Measurements from ENCODE around the gene KCNE2. TPM values are rescaled to one million over a fixed set of nuclear protein-coding genes. Genes with fewer than 3 reads are reported as not detected.
"Not testable (repeated sequence)": the region's sequence is repeated elsewhere in the genome, so short reads cannot be mapped to it uniquely, and the experiment has no call there.

KCNE2 gene
- total RNA-seq, 1 donor, result not detected

- Histone ChIP-seq H3K4me3 (ENCODE audit: low read length) (no peak overlapping the region), H3K4me1 (ENCODE audit: insufficient read depth, low read length) (peaks cover 13% of the 10 kb centered on the region), H3K9me3 (ENCODE audit: low read depth, low read length) (no peaks in the 10 kb centered on the region), H3K27me3 (ENCODE audit: insufficient read depth, low read length) (peaks cover 7% of the 10 kb centered on the region)
Observed at GRCh38 chr21:34364921-34365320, 1.1 kb downstream of the KCNE2 start.

- Histone ChIP-seq H3K9me3 (ENCODE audit: low read depth, low read length) (no peaks in the 10 kb centered on the region), H3K4me1 (ENCODE audit: insufficient read depth, low read length) (peaks cover 13% of the 10 kb centered on the region), H3K4me3 (ENCODE audit: low read length) (no peak overlapping the region), H3K27me3 (ENCODE audit: insufficient read depth, low read length) (peaks cover 2% of the 10 kb centered on the region)
Observed at GRCh38 chr21:34365809-34366208, 2.0 kb downstream of the KCNE2 start.

- H3K4me3 ChIP-seq (ENCODE audit: low read length), result no peak overlapping the region
- peaks cover 11% of the 10 kb centered on the region for H3K4me1 ChIP-seq (ENCODE audit: insufficient read depth, low read length)
- no peaks in the 10 kb centered on the region for H3K9me3 ChIP-seq (ENCODE audit: low read depth, low read length)
- H3K27me3 ChIP-seq (ENCODE audit: insufficient read depth, low read length), result no peaks in the 10 kb centered on the region
Observed at GRCh38 chr21:34367320-34367935, 3.6 kb downstream of the KCNE2 start.

GRCh38 chr21:34369741-34370140 lies 5.9 kb downstream of the KCNE2 start:
- H3K4me1 ChIP-seq (ENCODE audit: insufficient read depth, low read length), result peaks cover 14% of the 10 kb centered on the region
- H3K4me3 ChIP-seq (ENCODE audit: low read length), result no peak overlapping the region
- H3K27me3 ChIP-seq (ENCODE audit: insufficient read depth, low read length), result no peaks in the 10 kb centered on the region
- no peaks in the 10 kb centered on the region for H3K9me3 ChIP-seq (ENCODE audit: low read depth, low read length)

- no peaks in the 10 kb centered on the region for H3K27me3 ChIP-seq (ENCODE audit: insufficient read depth, low read length)
- no peak overlapping the region for H3K4me3 ChIP-seq (ENCODE audit: low read length)
- H3K4me1 ChIP-seq (ENCODE audit: insufficient read depth, low read length), result peaks cover 14% of the 10 kb centered on the region
- no peaks in the 10 kb centered on the region for H3K9me3 ChIP-seq (ENCODE audit: low read depth, low read length)
Observed at GRCh38 chr21:34372321-34372720, 8.5 kb downstream of the KCNE2 start.

GRCh38 chr21:34374462-34374861 lies 10.7 kb downstream of the KCNE2 start:
- not testable (repeated sequence) for H3K9me3 ChIP-seq (ENCODE audit: low read depth, low read length); H3K4me3 ChIP-seq (ENCODE audit: low read length); H3K27me3 ChIP-seq (ENCODE audit: insufficient read depth, low read length)
- H3K4me1 ChIP-seq (ENCODE audit: insufficient read depth, low read length), result peaks cover 14% of the 10 kb centered on the region

- not testable (repeated sequence) for H3K9me3 ChIP-seq (ENCODE audit: low read depth, low read length); H3K27me3 ChIP-seq (ENCODE audit: insufficient read depth, low read length); H3K4me3 ChIP-seq (ENCODE audit: low read length)
- H3K4me1 ChIP-seq (ENCODE audit: insufficient read depth, low read length), result peaks cover 14% of the 10 kb centered on the region
Observed at GRCh38 chr21:34374940-34375618, 11.3 kb downstream of the KCNE2 start, which contains the start of gene SMIM11. Gene SMIM11, plus strand, starts transcription at chr21:34375507. Its CDS starts 3,998 bp downstream, at chr21:34379505.

- not testable (repeated sequence) for H3K9me3 ChIP-seq (ENCODE audit: low read depth, low read length); H3K27me3 ChIP-seq (ENCODE audit: insufficient read depth, low read length); H3K4me3 ChIP-seq (ENCODE audit: low read length)
- H3K4me1 ChIP-seq (ENCODE audit: insufficient read depth, low read length), result peaks cover 14% of the 10 kb centered on the region
Observed at GRCh38 chr21:34375619-34375972, 11.8 kb downstream of the KCNE2 start.

- not testable (repeated sequence) for H3K27me3 ChIP-seq (ENCODE audit: insufficient read depth, low read length); H3K4me3 ChIP-seq (ENCODE audit: low read length); H3K9me3 ChIP-seq (ENCODE audit: low read depth, low read length); H3K4me1 ChIP-seq (ENCODE audit: insufficient read depth, low read length)
Observed at GRCh38 chr21:34383138-34383537, 19.3 kb downstream of the KCNE2 start.

GRCh38 chr21:34383724-34384415 lies 20.1 kb downstream of the KCNE2 start:
- H3K9me3 ChIP-seq (ENCODE audit: low read depth, low read length); H3K27me3 ChIP-seq (ENCODE audit: insufficient read depth, low read length); H3K4me3 ChIP-seq (ENCODE audit: low read length); H3K4me1 ChIP-seq (ENCODE audit: insufficient read depth, low read length): not testable (repeated sequence)

GRCh38 chr21:34400522-34400921 lies 36.7 kb downstream of the KCNE2 start:
- H3K4me3 ChIP-seq (ENCODE audit: low read length); H3K9me3 ChIP-seq (ENCODE audit: low read depth, low read length); H3K4me1 ChIP-seq (ENCODE audit: insufficient read depth, low read length); H3K27me3 ChIP-seq (ENCODE audit: insufficient read depth, low read length): not testable (repeated sequence)

- not testable (repeated sequence) for H3K9me3 ChIP-seq (ENCODE audit: low read depth, low read length); H3K4me3 ChIP-seq (ENCODE audit: low read length); H3K27me3 ChIP-seq (ENCODE audit: insufficient read depth, low read length); H3K4me1 ChIP-seq (ENCODE audit: insufficient read depth, low read length)
Observed at GRCh38 chr21:34404742-34405141, 40.9 kb downstream of the KCNE2 start.

- H3K4me3 ChIP-seq (ENCODE audit: low read length); H3K27me3 ChIP-seq (ENCODE audit: insufficient read depth, low read length); H3K4me1 ChIP-seq (ENCODE audit: insufficient read depth, low read length); H3K9me3 ChIP-seq (ENCODE audit: low read depth, low read length): not testable (repeated sequence)
Observed at GRCh38 chr21:34405686-34406085, 41.9 kb downstream of the KCNE2 start.

GRCh38 chr21:34406102-34406501 lies 42.3 kb downstream of the KCNE2 start:
- not testable (repeated sequence) for H3K4me3 ChIP-seq (ENCODE audit: low read length); H3K27me3 ChIP-seq (ENCODE audit: insufficient read depth, low read length); H3K9me3 ChIP-seq (ENCODE audit: low read depth, low read length); H3K4me1 ChIP-seq (ENCODE audit: insufficient read depth, low read length)

- not testable (repeated sequence) for H3K4me1 ChIP-seq (ENCODE audit: insufficient read depth, low read length); H3K27me3 ChIP-seq (ENCODE audit: insufficient read depth, low read length); H3K4me3 ChIP-seq (ENCODE audit: low read length); H3K9me3 ChIP-seq (ENCODE audit: low read depth, low read length)
Observed at GRCh38 chr21:34406676-34407075, 42.9 kb downstream of the KCNE2 start.

- H3K4me1 ChIP-seq (ENCODE audit: insufficient read depth, low read length); H3K4me3 ChIP-seq (ENCODE audit: low read length); H3K9me3 ChIP-seq (ENCODE audit: low read depth, low read length); H3K27me3 ChIP-seq (ENCODE audit: insufficient read depth, low read length): not testable (repeated sequence)
Observed at GRCh38 chr21:34407294-34407693, 43.5 kb downstream of the KCNE2 start.

All from mononuclear cell (primary cell).